ENCODE measurements around the gene RILPL2.
A peak's percentile ranks its signal among the peaks of the same experiment; 100 is the strongest.
"Not testable (repeated sequence)": the region's sequence is repeated elsewhere in the genome, so short reads cannot be mapped to it uniquely, and the experiment has no call there.

DNA sequence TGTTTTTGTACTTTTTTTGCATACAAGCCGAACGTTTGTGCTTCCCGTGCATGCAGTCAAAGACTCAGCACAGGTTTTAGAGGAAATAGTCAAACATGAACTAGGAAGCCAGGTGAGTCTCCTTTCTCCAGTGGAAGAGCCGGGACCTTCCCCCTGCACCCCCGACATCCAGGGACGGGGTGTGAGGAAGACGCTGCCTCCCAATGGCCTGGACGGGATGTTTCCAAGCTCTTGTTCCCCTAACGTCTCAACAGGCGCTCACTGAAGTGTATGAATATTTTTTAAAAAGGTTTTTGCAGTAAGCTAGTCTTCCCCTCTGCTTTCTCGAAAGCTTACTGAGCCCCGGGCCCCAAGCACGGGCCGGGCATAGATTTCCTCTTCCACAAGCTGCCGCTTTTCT, 28.6 kb downstream of the RILPL2 start:
- TF ChIP-seq EZH2phosphoT487 (IDR thresholded peaks at IDR 0.05; ENCODE audit: unreplicated experiment); JUNB (IDR thresholded peaks at IDR 0.05; ENCODE audit: unreplicated experiment); EZH2 (IDR thresholded peaks at IDR 0.05; ENCODE audit: low read depth, unreplicated experiment); POLR2AphosphoS5 (IDR thresholded peaks at IDR 0.05; ENCODE audit: low read depth); ZNF114 (CRISPR knock-in tag; IDR thresholded peaks at IDR 0.05); STAT1 (IDR thresholded peaks at IDR 0.05; ENCODE audit: unreplicated experiment); CREB1 (CRISPR knock-in tag; IDR thresholded peaks at IDR 0.05; ENCODE audit: low read depth); NANOG (IDR thresholded peaks at IDR 0.05; ENCODE audit: borderline replicate concordance): not testable (repeated sequence)
- TF ChIP-seq, protein P1, sequence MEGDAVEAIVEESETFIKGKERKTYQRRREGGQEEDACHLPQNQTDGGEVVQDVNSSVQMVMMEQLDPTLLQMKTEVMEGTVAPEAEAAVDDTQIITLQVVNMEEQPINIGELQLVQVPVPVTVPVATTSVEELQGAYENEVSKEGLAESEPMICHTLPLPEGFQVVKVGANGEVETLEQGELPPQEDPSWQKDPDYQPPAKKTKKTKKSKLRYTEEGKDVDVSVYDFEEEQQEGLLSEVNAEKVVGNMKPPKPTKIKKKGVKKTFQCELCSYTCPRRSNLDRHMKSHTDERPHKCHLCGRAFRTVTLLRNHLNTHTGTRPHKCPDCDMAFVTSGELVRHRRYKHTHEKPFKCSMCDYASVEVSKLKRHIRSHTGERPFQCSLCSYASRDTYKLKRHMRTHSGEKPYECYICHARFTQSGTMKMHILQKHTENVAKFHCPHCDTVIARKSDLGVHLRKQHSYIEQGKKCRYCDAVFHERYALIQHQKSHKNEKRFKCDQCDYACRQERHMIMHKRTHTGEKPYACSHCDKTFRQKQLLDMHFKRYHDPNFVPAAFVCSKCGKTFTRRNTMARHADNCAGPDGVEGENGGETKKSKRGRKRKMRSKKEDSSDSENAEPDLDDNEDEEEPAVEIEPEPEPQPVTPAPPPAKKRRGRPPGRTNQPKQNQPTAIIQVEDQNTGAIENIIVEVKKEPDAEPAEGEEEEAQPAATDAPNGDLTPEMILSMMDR (conservative IDR thresholded peaks at IDR 0.05; ENCODE audit: low read depth in 2 of 2): 0 out of 4 replicates have a peak, but pooled peaks of 1 of the 2 experiments have one; percentile 14
- TF ChIP-seq, protein P2, sequence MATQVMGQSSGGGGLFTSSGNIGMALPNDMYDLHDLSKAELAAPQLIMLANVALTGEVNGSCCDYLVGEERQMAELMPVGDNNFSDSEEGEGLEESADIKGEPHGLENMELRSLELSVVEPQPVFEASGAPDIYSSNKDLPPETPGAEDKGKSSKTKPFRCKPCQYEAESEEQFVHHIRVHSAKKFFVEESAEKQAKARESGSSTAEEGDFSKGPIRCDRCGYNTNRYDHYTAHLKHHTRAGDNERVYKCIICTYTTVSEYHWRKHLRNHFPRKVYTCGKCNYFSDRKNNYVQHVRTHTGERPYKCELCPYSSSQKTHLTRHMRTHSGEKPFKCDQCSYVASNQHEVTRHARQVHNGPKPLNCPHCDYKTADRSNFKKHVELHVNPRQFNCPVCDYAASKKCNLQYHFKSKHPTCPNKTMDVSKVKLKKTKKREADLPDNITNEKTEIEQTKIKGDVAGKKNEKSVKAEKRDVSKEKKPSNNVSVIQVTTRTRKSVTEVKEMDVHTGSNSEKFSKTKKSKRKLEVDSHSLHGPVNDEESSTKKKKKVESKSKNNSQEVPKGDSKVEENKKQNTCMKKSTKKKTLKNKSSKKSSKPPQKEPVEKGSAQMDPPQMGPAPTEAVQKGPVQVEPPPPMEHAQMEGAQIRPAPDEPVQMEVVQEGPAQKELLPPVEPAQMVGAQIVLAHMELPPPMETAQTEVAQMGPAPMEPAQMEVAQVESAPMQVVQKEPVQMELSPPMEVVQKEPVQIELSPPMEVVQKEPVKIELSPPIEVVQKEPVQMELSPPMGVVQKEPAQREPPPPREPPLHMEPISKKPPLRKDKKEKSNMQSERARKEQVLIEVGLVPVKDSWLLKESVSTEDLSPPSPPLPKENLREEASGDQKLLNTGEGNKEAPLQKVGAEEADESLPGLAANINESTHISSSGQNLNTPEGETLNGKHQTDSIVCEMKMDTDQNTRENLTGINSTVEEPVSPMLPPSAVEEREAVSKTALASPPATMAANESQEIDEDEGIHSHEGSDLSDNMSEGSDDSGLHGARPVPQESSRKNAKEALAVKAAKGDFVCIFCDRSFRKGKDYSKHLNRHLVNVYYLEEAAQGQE (IDR thresholded peaks at IDR 0.05; ENCODE audit: unreplicated experiment): not testable (repeated sequence)
- TF ChIP-seq, protein P3, sequence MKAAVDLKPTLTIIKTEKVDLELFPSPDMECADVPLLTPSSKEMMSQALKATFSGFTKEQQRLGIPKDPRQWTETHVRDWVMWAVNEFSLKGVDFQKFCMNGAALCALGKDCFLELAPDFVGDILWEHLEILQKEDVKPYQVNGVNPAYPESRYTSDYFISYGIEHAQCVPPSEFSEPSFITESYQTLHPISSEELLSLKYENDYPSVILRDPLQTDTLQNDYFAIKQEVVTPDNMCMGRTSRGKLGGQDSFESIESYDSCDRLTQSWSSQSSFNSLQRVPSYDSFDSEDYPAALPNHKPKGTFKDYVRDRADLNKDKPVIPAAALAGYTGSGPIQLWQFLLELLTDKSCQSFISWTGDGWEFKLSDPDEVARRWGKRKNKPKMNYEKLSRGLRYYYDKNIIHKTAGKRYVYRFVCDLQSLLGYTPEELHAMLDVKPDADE (IDR thresholded peaks at IDR 0.05): not testable (repeated sequence)
- TF ChIP-seq, protein P4, sequence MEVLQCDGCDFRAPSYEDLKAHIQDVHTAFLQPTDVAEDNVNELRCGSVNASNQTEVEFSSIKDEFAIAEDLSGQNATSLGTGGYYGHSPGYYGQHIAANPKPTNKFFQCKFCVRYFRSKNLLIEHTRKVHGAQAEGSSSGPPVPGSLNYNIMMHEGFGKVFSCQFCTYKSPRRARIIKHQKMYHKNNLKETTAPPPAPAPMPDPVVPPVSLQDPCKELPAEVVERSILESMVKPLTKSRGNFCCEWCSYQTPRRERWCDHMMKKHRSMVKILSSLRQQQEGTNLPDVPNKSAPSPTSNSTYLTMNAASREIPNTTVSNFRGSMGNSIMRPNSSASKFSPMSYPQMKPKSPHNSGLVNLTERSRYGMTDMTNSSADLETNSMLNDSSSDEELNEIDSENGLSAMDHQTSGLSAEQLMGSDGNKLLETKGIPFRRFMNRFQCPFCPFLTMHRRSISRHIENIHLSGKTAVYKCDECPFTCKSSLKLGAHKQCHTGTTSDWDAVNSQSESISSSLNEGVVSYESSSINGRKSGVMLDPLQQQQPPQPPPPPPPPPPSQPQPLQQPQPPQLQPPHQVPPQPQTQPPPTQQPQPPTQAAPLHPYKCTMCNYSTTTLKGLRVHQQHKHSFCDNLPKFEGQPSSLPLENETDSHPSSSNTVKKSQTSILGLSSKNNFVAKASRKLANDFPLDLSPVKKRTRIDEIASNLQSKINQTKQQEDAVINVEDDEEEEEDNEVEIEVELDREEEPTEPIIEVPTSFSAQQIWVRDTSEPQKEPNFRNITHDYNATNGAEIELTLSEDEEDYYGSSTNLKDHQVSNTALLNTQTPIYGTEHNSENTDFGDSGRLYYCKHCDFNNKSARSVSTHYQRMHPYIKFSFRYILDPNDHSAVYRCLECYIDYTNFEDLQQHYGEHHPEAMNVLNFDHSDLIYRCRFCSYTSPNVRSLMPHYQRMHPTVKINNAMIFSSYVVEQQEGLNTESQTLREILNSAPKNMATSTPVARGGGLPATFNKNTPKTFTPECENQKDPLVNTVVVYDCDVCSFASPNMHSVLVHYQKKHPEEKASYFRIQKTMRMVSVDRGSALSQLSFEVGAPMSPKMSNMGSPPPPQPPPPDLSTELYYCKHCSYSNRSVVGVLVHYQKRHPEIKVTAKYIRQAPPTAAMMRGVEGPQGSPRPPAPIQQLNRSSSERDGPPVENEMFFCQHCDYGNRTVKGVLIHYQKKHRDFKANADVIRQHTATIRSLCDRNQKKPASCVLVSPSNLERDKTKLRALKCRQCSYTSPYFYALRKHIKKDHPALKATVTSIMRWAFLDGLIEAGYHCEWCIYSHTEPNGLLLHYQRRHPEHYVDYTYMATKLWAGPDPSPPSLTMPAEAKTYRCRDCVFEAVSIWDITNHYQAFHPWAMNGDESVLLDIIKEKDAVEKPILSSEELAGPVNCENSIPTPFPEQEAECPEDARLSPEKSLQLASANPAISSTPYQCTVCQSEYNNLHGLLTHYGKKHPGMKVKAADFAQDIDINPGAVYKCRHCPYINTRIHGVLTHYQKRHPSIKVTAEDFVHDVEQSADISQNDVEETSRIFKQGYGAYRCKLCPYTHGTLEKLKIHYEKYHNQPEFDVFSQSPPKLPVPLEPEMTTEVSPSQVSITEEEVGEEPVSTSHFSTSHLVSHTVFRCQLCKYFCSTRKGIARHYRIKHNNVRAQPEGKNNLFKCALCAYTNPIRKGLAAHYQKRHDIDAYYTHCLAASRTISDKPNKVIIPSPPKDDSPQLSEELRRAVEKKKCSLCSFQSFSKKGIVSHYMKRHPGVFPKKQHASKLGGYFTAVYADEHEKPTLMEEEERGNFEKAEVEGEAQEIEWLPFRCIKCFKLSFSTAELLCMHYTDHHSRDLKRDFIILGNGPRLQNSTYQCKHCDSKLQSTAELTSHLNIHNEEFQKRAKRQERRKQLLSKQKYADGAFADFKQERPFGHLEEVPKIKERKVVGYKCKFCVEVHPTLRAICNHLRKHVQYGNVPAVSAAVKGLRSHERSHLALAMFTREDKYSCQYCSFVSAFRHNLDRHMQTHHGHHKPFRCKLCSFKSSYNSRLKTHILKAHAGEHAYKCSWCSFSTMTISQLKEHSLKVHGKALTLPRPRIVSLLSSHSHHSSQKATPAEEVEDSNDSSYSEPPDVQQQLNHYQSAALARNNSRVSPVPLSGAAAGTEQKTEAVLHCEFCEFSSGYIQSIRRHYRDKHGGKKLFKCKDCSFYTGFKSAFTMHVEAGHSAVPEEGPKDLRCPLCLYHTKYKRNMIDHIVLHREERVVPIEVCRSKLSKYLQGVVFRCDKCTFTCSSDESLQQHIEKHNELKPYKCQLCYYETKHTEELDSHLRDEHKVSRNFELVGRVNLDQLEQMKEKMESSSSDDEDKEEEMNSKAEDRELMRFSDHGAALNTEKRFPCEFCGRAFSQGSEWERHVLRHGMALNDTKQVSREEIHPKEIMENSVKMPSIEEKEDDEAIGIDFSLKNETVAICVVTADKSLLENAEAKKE (CRISPR knock-in tag; IDR thresholded peaks at IDR 0.05): not testable (repeated sequence)

Data from GM23338 (cell line).